PC-3 (cell line): ENCODE data around the gene C11orf21. TPM values are rescaled to one million over a fixed set of nuclear protein-coding genes. Genes with fewer than 3 reads are reported as not detected.

Experiments
- ATAC-seq: fragments of 200-7000 bp; cut with Tn5 transposase; 2 replicates; pipeline ENCODE4 v1.9.1; 2020; ENCODE audit warnings: mild to moderate bottlenecking, moderate library complexity
- BruUV-seq: library from RNA; stranded (reverse); fragments of 400-500 nt; replicated peaks from 2 replicates; lab custom pipeline; 2021; lab: Mats Ljungman, UMichigan
- CTCF ChIA-PET: fragments of 300-600 bp; sonication (Branson Sonifier 250); formaldehyde crosslinking; loops from one replicate; lab custom pipeline; 2022; ENCODE audit warnings: antibody characterized with exemption; lab: Charles Lee
- POLR2A ChIA-PET: fragments of 300-600 bp; sonication (Branson Sonifier 250); formaldehyde crosslinking; loops from one replicate; lab custom pipeline; 2022; ENCODE audit warnings: antibody characterized with exemption; ENCODE audit not compliant: unreplicated experiment; lab: Charles Lee
- DNase-seq: peaks from one replicate; pipeline ENCODE4 v3.0.0-alpha.2; 2015
- H2AFZ ChIP-seq: fragments of 300-600 bp; sonication (generic); 2 replicates; pipeline ENCODE4 v1.6.0; 2016; ENCODE audit warnings: antibody characterized with exemption, low read length
- H3F3A ChIP-seq: fragments of 300-600 bp; sonication (generic); one replicate; pipeline ENCODE4 v1.6.0; 2017; ENCODE audit warnings: antibody characterized with exemption, low read length, control low read depth, mild to moderate bottlenecking; ENCODE audit not compliant: unreplicated experiment
- H3K27ac ChIP-seq: fragments of 300-600 bp; sonication (generic); 2 replicates; pipeline ENCODE4 v1.5.1; 2016; ENCODE audit warnings: mild to moderate bottlenecking, low read length
- H3K27me3 ChIP-seq: fragments of 300-600 bp; sonication (generic); 2 replicates; pipeline ENCODE4 v1.6.1; 2016; ENCODE audit warnings: low read length, mixed read lengths
- H3K36me3 ChIP-seq: fragments of 300-600 bp; sonication (generic); 2 replicates; pipeline ENCODE4 v1.6.1; 2016; ENCODE audit warnings: low read depth, mixed run types, low read length, mixed read lengths
- H3K4me1 ChIP-seq: fragments of 300-600 bp; sonication (generic); 2 replicates; pipeline ENCODE4 v1.5.1; 2016; ENCODE audit warnings: low read length; ENCODE audit not compliant: insufficient read depth
- H3K4me2 ChIP-seq: fragments of 300-600 bp; sonication (generic); 2 replicates; pipeline ENCODE4 v1.6.0; 2016; ENCODE audit warnings: low read length
- H3K4me3 ChIP-seq: fragments of 300-600 bp; sonication (generic); 2 replicates; pipeline ENCODE4 v1.5.1; 2016; ENCODE audit warnings: mild to moderate bottlenecking, low read length, mixed read lengths
- H3K79me2 ChIP-seq: fragments of 300-600 bp; sonication (generic); 2 replicates; pipeline ENCODE4 v1.6.1; 2017; ENCODE audit warnings: low read length, mixed read lengths
- H3K9ac ChIP-seq: fragments of 300-600 bp; sonication (generic); 2 replicates; pipeline ENCODE4 v1.6.0; 2016; ENCODE audit warnings: mild to moderate bottlenecking, low read length
- H3K9me2 ChIP-seq: fragments of 300-600 bp; sonication (generic); replicated peaks from 2 replicates; pipeline ENCODE4 v1.6.1; 2016; ENCODE audit warnings: mixed run types, low read length, mixed read lengths
- H3K9me3 ChIP-seq: fragments of 300-600 bp; sonication (generic); 2 replicates; pipeline ENCODE4 v1.6.1; 2016; ENCODE audit warnings: low read length, mixed read lengths
- H4K20me1 ChIP-seq: fragments of 300-600 bp; sonication (generic); 2 replicates; pipeline ENCODE4 v1.6.1; 2016; ENCODE audit warnings: low read length, mixed read lengths
- EZH2 ChIP-seq: fragments of 300-600 bp; sonication (generic); IDR thresholded peaks from one replicate; pipeline ENCODE4 v1.6.1; 2017; ENCODE audit warnings: antibody characterized with exemption, mild to moderate bottlenecking, low read length; ENCODE audit not compliant: unreplicated experiment
- EZH2phosphoT487 ChIP-seq: fragments of 300-600 bp; sonication (generic); IDR thresholded peaks from 2 replicates; pipeline ENCODE4 v1.6.1; 2018; ENCODE audit warnings: mild to moderate bottlenecking, antibody characterized with exemption, low read length, borderline replicate concordance
- intact Hi-C: fragments of 100-400 bp; cut with micrococcal nuclease; formaldehyde crosslinking; loops from 2 replicates; pipeline ENCODE4 v1.9.0; 2023
- total RNA-seq: library from RNA; depleted of rRNA; stranded (reverse); fragments of >200 nt; gene quantifications from 2 replicates; pipeline ENCODE4 v1.2.3, GENCODE V29; 2014
- TF ChIP-seq, protein P1 (sequence below): fragments of 300-600 bp; sonication (generic); conservative IDR thresholded peaks from 2 replicates; pipeline ENCODE4 v1.5.1; 2017; ENCODE audit warnings: antibody characterized with exemption, low read depth, mild to moderate bottlenecking, low read length

Gene C11orf21
- total RNA-seq, 1 experiment from 2014 or later = not detected

DNA sequence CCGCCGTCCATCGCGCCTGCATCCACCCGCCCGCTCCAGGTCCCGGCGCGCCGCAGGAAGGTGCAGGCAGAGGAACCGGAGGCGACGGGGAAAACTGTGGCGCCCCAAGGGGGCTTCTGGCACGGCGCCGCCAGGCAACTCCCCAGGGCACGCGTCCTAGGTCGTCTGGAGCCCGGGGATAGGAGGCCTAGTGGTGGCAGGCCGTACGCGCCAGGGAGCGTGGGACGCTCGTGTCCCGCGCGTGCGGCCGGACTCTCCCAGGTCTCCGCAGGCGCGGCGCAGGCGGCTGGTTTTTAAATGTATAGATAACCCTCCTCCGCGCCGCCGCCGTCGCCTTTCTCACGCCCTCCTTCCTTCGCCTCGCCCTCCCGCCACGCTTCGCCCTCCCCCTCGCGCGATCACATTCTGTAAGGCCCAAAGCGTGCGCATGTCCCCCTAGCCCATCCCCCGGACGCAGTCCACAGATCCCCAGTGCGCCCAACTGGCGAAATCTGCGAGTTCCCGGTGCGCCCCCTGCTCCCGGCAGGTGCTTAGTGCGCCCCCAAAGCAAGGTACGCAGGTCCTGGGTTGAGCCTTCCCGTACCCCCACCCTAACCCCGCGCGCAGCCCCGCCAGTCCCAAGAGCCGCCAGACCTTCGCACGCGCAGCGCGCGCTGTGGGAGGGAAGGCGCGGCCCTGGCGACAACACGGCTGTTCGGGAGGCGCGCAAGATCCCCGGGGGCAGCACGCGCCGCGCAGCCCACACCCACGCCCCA lies 31.2 kb downstream of the C11orf21 start, which contains the start of gene ASCL2:
Gene ASCL2 (minus strand): TSS at position 267 of the 755 bp plus-strand sequence. CDS start 256 bp downstream, at position 11.
- no peaks in the 10 kb centered on the region for H3K36me3 ChIP-seq
- H3K79me2 ChIP-seq = no peaks in the 10 kb centered on the region
- H3K9me2 ChIP-seq = no peaks in the 10 kb centered on the region
- TF ChIP-seq EZH2 (no peak), EZH2phosphoT487 (no peak)
- TF ChIP-seq, protein P1, sequence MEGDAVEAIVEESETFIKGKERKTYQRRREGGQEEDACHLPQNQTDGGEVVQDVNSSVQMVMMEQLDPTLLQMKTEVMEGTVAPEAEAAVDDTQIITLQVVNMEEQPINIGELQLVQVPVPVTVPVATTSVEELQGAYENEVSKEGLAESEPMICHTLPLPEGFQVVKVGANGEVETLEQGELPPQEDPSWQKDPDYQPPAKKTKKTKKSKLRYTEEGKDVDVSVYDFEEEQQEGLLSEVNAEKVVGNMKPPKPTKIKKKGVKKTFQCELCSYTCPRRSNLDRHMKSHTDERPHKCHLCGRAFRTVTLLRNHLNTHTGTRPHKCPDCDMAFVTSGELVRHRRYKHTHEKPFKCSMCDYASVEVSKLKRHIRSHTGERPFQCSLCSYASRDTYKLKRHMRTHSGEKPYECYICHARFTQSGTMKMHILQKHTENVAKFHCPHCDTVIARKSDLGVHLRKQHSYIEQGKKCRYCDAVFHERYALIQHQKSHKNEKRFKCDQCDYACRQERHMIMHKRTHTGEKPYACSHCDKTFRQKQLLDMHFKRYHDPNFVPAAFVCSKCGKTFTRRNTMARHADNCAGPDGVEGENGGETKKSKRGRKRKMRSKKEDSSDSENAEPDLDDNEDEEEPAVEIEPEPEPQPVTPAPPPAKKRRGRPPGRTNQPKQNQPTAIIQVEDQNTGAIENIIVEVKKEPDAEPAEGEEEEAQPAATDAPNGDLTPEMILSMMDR = no peak
- no peaks in the 10 kb centered on the region for H3F3A ChIP-seq
- H3K27ac ChIP-seq = no peak within 1 kb of the TSS
- peak within 1 kb of the TSS; percentile 72 for H3K4me3 ChIP-seq
- ATAC-seq = no peak
- H3K27me3 ChIP-seq = 0 out of 2 replicates have a peak, but pooled peaks cover 4% of the 10 kb centered on the region
- no peaks in the 10 kb centered on the region for H4K20me1 ChIP-seq
- H2AFZ ChIP-seq = peak within 1 kb of the TSS; percentile 84
- intact Hi-C loops = no loop called here
- ChIA-PET POLR2A (no interaction called here), CTCF (no interaction called here)
- H3K9ac ChIP-seq = no peak within 1 kb of the TSS
- H3K4me2 ChIP-seq = peak within 1 kb of the TSS; percentile 92
- no peak for DNase-seq
- H3K4me1 ChIP-seq = no peaks in the 10 kb centered on the region; the same call in 1 of the 2 replicates
- BruUV-seq = no TSS peak
- H3K9me3 ChIP-seq = no peaks in the 10 kb centered on the region

DNA sequence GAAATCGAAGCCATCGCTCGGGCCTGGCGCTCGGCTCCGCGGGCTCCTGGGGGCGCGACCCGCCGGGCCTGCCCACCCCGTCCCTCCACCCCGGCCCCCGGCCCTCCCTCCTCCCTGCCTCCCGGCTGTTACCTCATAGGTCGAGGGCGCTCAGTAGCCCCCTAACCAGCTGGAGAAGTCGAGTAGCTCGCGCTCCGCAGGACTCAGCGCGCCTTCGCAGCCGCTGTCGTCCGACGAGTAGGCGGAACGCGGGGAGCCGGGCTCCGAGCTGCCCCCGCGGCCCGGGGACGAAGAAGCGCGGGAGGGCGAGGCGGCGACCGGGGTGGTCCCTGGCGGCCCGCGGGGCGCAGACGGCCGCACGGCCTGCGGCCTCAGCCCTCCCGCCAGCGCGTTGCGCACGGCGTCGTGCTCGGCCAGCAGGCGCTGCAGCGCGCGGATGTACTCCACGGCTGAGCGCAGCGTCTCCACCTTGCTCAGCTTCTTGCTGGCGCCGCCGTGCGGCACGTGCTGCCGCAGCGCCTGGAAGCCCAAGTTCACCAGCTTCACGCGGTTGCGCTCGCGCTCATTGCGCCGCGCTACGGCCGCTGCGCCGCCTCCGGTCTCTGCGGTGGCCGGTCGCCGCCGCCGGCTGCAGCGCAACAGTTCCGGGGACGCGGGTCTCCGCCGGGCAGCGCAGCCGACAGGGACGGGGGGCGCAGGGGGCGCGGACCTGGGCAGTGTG lies 32.0 kb downstream of the C11orf21 start:
- TF ChIP-seq, protein P1 = no peak
- TF ChIP-seq EZH2 (no peak), EZH2phosphoT487 (no peak)
- Histone ChIP-seq H3K27ac (no peak overlapping the region), H3K4me3 (peak overlapping the region; percentile 72), H3K4me2 (peak overlapping the region; percentile 92), H3K9me2 (no peaks in the 10 kb centered on the region), H3K79me2 (no peaks in the 10 kb centered on the region), H3K27me3 (0 out of 2 replicates have a peak, but pooled peaks cover 4% of the 10 kb centered on the region), H3K9me3 (no peaks in the 10 kb centered on the region), H4K20me1 (no peaks in the 10 kb centered on the region), H3K9ac (no peak overlapping the region), H3K4me1 (no peaks in the 10 kb centered on the region; the same call in 1 of the 2 replicates), H3K36me3 (no peaks in the 10 kb centered on the region), H2AFZ (peak overlapping the region; percentile 84), H3F3A (no peaks in the 10 kb centered on the region)
- BruUV-seq = no TSS peak
- ChIA-PET CTCF (no interaction called here), POLR2A (no interaction called here)
- ATAC-seq = no peak
- peak; percentile 24 for DNase-seq
- intact Hi-C loops = no loop called here
